Measurements from ENCODE around the gene NACA. TPM values are rescaled to one million over a fixed set of nuclear protein-coding genes. Genes with fewer than 3 reads are reported as not detected.

The NACA gene
- total and polyA plus RNA-seq, 2 experiments from 2014 or later, result 1,081 to 2,495 TPM

DNA sequence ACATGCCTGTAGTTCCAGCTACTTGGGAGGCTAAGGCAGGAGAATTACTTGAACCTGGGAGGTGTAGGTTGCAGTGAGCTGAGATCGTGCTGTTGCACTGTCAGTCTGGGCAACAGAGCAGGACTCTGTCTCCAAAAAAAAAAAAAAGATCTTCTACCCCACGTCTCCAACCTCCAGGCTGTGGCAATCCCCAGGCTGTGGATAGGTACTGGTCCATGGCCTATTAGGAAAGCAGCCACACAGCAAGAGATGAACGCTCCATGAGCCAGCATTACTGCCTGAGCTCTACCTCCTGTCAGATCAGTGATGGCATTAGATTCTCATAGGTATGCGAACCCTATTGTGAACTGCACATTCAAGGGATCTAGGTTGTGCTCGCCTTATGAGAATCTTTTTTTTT lies 30.9 kb downstream of the NACA start:
- H3K36me3 Mint-ChIP-seq (ENCODE audit: low read depth), result no peaks in the 10 kb centered on the region
- TF ChIP-seq, protein P1, sequence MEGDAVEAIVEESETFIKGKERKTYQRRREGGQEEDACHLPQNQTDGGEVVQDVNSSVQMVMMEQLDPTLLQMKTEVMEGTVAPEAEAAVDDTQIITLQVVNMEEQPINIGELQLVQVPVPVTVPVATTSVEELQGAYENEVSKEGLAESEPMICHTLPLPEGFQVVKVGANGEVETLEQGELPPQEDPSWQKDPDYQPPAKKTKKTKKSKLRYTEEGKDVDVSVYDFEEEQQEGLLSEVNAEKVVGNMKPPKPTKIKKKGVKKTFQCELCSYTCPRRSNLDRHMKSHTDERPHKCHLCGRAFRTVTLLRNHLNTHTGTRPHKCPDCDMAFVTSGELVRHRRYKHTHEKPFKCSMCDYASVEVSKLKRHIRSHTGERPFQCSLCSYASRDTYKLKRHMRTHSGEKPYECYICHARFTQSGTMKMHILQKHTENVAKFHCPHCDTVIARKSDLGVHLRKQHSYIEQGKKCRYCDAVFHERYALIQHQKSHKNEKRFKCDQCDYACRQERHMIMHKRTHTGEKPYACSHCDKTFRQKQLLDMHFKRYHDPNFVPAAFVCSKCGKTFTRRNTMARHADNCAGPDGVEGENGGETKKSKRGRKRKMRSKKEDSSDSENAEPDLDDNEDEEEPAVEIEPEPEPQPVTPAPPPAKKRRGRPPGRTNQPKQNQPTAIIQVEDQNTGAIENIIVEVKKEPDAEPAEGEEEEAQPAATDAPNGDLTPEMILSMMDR (conservative IDR thresholded peaks at IDR 0.05; ENCODE audit: low read depth in 2 of 2), result no peak
- TF ChIP-seq, protein P2, sequence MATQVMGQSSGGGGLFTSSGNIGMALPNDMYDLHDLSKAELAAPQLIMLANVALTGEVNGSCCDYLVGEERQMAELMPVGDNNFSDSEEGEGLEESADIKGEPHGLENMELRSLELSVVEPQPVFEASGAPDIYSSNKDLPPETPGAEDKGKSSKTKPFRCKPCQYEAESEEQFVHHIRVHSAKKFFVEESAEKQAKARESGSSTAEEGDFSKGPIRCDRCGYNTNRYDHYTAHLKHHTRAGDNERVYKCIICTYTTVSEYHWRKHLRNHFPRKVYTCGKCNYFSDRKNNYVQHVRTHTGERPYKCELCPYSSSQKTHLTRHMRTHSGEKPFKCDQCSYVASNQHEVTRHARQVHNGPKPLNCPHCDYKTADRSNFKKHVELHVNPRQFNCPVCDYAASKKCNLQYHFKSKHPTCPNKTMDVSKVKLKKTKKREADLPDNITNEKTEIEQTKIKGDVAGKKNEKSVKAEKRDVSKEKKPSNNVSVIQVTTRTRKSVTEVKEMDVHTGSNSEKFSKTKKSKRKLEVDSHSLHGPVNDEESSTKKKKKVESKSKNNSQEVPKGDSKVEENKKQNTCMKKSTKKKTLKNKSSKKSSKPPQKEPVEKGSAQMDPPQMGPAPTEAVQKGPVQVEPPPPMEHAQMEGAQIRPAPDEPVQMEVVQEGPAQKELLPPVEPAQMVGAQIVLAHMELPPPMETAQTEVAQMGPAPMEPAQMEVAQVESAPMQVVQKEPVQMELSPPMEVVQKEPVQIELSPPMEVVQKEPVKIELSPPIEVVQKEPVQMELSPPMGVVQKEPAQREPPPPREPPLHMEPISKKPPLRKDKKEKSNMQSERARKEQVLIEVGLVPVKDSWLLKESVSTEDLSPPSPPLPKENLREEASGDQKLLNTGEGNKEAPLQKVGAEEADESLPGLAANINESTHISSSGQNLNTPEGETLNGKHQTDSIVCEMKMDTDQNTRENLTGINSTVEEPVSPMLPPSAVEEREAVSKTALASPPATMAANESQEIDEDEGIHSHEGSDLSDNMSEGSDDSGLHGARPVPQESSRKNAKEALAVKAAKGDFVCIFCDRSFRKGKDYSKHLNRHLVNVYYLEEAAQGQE (IDR thresholded peaks at IDR 0.05; ENCODE audit: unreplicated experiment), result no peak
- no peak for TF ChIP-seq EZH2 (IDR thresholded peaks at IDR 0.05; ENCODE audit: low read depth, unreplicated experiment)
- TF ChIP-seq ZNF331 (CRISPR knock-in tag; IDR thresholded peaks at IDR 0.05; ENCODE audit: low read depth), result no peak
- TF ChIP-seq EZH2phosphoT487 (IDR thresholded peaks at IDR 0.05; ENCODE audit: unreplicated experiment), result no peak
- TF ChIP-seq, protein P3, sequence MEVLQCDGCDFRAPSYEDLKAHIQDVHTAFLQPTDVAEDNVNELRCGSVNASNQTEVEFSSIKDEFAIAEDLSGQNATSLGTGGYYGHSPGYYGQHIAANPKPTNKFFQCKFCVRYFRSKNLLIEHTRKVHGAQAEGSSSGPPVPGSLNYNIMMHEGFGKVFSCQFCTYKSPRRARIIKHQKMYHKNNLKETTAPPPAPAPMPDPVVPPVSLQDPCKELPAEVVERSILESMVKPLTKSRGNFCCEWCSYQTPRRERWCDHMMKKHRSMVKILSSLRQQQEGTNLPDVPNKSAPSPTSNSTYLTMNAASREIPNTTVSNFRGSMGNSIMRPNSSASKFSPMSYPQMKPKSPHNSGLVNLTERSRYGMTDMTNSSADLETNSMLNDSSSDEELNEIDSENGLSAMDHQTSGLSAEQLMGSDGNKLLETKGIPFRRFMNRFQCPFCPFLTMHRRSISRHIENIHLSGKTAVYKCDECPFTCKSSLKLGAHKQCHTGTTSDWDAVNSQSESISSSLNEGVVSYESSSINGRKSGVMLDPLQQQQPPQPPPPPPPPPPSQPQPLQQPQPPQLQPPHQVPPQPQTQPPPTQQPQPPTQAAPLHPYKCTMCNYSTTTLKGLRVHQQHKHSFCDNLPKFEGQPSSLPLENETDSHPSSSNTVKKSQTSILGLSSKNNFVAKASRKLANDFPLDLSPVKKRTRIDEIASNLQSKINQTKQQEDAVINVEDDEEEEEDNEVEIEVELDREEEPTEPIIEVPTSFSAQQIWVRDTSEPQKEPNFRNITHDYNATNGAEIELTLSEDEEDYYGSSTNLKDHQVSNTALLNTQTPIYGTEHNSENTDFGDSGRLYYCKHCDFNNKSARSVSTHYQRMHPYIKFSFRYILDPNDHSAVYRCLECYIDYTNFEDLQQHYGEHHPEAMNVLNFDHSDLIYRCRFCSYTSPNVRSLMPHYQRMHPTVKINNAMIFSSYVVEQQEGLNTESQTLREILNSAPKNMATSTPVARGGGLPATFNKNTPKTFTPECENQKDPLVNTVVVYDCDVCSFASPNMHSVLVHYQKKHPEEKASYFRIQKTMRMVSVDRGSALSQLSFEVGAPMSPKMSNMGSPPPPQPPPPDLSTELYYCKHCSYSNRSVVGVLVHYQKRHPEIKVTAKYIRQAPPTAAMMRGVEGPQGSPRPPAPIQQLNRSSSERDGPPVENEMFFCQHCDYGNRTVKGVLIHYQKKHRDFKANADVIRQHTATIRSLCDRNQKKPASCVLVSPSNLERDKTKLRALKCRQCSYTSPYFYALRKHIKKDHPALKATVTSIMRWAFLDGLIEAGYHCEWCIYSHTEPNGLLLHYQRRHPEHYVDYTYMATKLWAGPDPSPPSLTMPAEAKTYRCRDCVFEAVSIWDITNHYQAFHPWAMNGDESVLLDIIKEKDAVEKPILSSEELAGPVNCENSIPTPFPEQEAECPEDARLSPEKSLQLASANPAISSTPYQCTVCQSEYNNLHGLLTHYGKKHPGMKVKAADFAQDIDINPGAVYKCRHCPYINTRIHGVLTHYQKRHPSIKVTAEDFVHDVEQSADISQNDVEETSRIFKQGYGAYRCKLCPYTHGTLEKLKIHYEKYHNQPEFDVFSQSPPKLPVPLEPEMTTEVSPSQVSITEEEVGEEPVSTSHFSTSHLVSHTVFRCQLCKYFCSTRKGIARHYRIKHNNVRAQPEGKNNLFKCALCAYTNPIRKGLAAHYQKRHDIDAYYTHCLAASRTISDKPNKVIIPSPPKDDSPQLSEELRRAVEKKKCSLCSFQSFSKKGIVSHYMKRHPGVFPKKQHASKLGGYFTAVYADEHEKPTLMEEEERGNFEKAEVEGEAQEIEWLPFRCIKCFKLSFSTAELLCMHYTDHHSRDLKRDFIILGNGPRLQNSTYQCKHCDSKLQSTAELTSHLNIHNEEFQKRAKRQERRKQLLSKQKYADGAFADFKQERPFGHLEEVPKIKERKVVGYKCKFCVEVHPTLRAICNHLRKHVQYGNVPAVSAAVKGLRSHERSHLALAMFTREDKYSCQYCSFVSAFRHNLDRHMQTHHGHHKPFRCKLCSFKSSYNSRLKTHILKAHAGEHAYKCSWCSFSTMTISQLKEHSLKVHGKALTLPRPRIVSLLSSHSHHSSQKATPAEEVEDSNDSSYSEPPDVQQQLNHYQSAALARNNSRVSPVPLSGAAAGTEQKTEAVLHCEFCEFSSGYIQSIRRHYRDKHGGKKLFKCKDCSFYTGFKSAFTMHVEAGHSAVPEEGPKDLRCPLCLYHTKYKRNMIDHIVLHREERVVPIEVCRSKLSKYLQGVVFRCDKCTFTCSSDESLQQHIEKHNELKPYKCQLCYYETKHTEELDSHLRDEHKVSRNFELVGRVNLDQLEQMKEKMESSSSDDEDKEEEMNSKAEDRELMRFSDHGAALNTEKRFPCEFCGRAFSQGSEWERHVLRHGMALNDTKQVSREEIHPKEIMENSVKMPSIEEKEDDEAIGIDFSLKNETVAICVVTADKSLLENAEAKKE (CRISPR knock-in tag; IDR thresholded peaks at IDR 0.05), result no peak
- TF ChIP-seq CREB1 (CRISPR knock-in tag; IDR thresholded peaks at IDR 0.05; ENCODE audit: low read depth), result no peak
- TF ChIP-seq JUNB (IDR thresholded peaks at IDR 0.05; ENCODE audit: unreplicated experiment), result no peak
- TF ChIP-seq NANOG (IDR thresholded peaks at IDR 0.05; ENCODE audit: borderline replicate concordance), result no peak
- no peak for TF ChIP-seq STAT1 (IDR thresholded peaks at IDR 0.05; ENCODE audit: unreplicated experiment)
- no peak for TF ChIP-seq ZNF114 (CRISPR knock-in tag; IDR thresholded peaks at IDR 0.05)
- no peak for TF ChIP-seq POLR2AphosphoS5 (IDR thresholded peaks at IDR 0.05; ENCODE audit: low read depth)
- TF ChIP-seq, protein P4, sequence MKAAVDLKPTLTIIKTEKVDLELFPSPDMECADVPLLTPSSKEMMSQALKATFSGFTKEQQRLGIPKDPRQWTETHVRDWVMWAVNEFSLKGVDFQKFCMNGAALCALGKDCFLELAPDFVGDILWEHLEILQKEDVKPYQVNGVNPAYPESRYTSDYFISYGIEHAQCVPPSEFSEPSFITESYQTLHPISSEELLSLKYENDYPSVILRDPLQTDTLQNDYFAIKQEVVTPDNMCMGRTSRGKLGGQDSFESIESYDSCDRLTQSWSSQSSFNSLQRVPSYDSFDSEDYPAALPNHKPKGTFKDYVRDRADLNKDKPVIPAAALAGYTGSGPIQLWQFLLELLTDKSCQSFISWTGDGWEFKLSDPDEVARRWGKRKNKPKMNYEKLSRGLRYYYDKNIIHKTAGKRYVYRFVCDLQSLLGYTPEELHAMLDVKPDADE (IDR thresholded peaks at IDR 0.05), result no peak

More for the DNA sequence above, 30.9 kb downstream of the NACA start:
- no peaks in the 10 kb centered on the region for H3K36me3 ChIP-seq (ENCODE audit: insufficient read depth)
- DNase-seq (ENCODE audit: low spot score) (no peak), ATAC-seq (no peak)
- H3K9me2 ChIP-seq (ENCODE audit: insufficient read depth), result no peaks in the 10 kb centered on the region
- no peak overlapping the region for H3K4me2 ChIP-seq
- Mint-ChIP-seq H3K4me1 (peaks cover 15% of the 10 kb centered on the region), H3K27ac (0 out of 2 replicates have a peak overlapping the region, but pooled peaks have one; percentile 48), H3K9me3 (no peaks in the 10 kb centered on the region), H3K27me3 (ENCODE audit: insufficient read depth, low read depth, poor library complexity) (peaks cover 12% of the 10 kb centered on the region), H3K4me3 (no peak overlapping the region)
- no peaks in the 10 kb centered on the region for H4K20me1 ChIP-seq (replicated peaks; ENCODE audit: insufficient read depth)
- no peak overlapping the region for H3K4me3 ChIP-seq
- H3K27me3 ChIP-seq (ENCODE audit: insufficient read depth), result no peaks in the 10 kb centered on the region
- H3K79me2 ChIP-seq (replicated peaks; ENCODE audit: insufficient read depth), result peaks cover 5% of the 10 kb centered on the region; the same call in 1 of the 2 replicates
- peaks cover 13% of the 10 kb centered on the region for H3K4me1 ChIP-seq (ENCODE audit: insufficient read depth)
- H2AFZ ChIP-seq, result no peak overlapping the region
- 0 out of 2 replicates have a peak, but pooled peaks cover 3% of the 10 kb centered on the region for H3F3A ChIP-seq (replicated peaks; ENCODE audit: low read depth)
- no peak overlapping the region for H3K27ac ChIP-seq (ENCODE audit: low read depth)
